Effector memory CD4-positive, alpha-beta T cell (primary cell): ENCODE measurements around the gene ERVW-1.
"Not testable (repeated sequence)": the region's sequence is repeated elsewhere in the genome, so short reads cannot be mapped to it uniquely, and the experiment has no call there.

Source experiments
- DNase-seq, 3 donors: peaks; one replicate each; pipeline ENCODE4 v3.0.0-alpha.2; 2020
- H3K27ac ChIP-seq: 2 replicates; pipeline ENCODE4 v1.7.0; 2013; ENCODE audit warnings: mild to moderate bottlenecking, low read length, moderate library complexity; ENCODE audit not compliant: insufficient read depth, poor library complexity, severe bottlenecking
- H3K27me3 ChIP-seq: replicated peaks from 2 replicates; pipeline ENCODE4 v1.7.0; 2013; ENCODE audit warnings: mild to moderate bottlenecking, low read length; ENCODE audit not compliant: insufficient read depth, control insufficient read depth, poor library complexity, severe bottlenecking
- H3K36me3 ChIP-seq: 2 replicates; pipeline ENCODE4 v1.7.0; 2013; ENCODE audit warnings: mild to moderate bottlenecking, low read length, moderate library complexity; ENCODE audit not compliant: control insufficient read depth, insufficient read depth
- H3K4me1 ChIP-seq: 2 replicates; pipeline ENCODE4 v1.7.0; 2013; ENCODE audit warnings: low read length, mild to moderate bottlenecking; ENCODE audit not compliant: control insufficient read depth, insufficient read depth, poor library complexity, severe bottlenecking
- H3K4me3 ChIP-seq: 2 replicates; pipeline ENCODE4 v1.7.0; 2013; ENCODE audit warnings: low read length, low read depth, mild to moderate bottlenecking; ENCODE audit not compliant: insufficient read depth, poor library complexity, severe bottlenecking
- H3K9me3 ChIP-seq: 2 replicates; pipeline ENCODE4 v1.7.0; 2013; ENCODE audit warnings: mild to moderate bottlenecking, low read length, moderate library complexity; ENCODE audit not compliant: control insufficient read depth

Gene ERVW-1

GRCh38 chr7:92456236-92456635 lies 21.5 kb downstream of the ERVW-1 start:
- no peaks in the 10 kb centered on the region for H3K27me3 ChIP-seq
- no peak for DNase-seq
- peaks cover 29% of the 10 kb centered on the region for H3K36me3 ChIP-seq
- H3K9me3 ChIP-seq: no peaks in the 10 kb centered on the region
- no peak overlapping the region for H3K27ac ChIP-seq
- H3K4me3 ChIP-seq: no peak overlapping the region
- no peaks in the 10 kb centered on the region for H3K4me1 ChIP-seq

DNA sequence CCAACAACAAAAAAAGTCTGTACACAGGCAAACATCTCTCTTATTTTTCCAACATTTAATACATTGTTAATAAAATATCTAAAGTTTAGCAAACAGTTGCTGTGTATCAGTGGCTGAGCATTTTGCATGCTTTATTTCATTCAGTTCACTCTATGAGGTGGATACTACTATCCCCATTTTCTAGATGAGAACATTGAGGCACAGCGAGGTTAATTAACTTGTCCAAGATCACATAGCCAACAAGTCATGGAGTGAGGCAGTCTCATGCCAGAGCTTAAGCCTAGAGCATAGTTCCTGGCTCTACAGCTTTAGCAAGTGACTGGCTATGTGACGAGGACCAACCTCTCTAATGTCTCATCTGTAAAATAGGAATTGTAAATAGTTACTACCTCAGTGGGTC lies 26.1 kb downstream of the ERVW-1 start:
- Histone ChIP-seq H3K4me3 (no peak overlapping the region), H3K9me3 (no peaks in the 10 kb centered on the region), H3K36me3 (peaks cover 27% of the 10 kb centered on the region), H3K27me3 (no peaks in the 10 kb centered on the region), H3K4me1 (peaks cover 7% of the 10 kb centered on the region), H3K27ac (no peak overlapping the region)
- no peak for DNase-seq

- Histone ChIP-seq H3K36me3 (no peaks in the 10 kb centered on the region), H3K9me3 (no peaks in the 10 kb centered on the region), H3K4me1 (peaks cover 7% of the 10 kb centered on the region), H3K27me3 (no peaks in the 10 kb centered on the region), H3K4me3 (peak overlapping the region; percentile 96), H3K27ac (peak overlapping the region; percentile 91)
- DNase-seq: peak; percentile 22 to 53 (median 44)
These were observed 29.5 kb downstream of the ERVW-1 start for GRCh38 chr7:92448205-92448747.

- H3K27ac ChIP-seq: peak within 1 kb of the TSS; percentile 91
- peak; percentile 61 to 75 (median 63) for DNase-seq
- no peaks in the 10 kb centered on the region for H3K9me3 ChIP-seq
- no peaks in the 10 kb centered on the region for H3K36me3 ChIP-seq
- peaks cover 7% of the 10 kb centered on the region for H3K4me1 ChIP-seq
- H3K4me3 ChIP-seq: peak within 1 kb of the TSS; percentile 96
- no peaks in the 10 kb centered on the region for H3K27me3 ChIP-seq
These were observed 30.2 kb downstream of the ERVW-1 start, which contains the start of gene GATAD1 for GRCh38 chr7:92447345-92448204. TSS of gene GATAD1 (plus strand) at chr7:92447482. CDS start at chr7:92447730, 248 bp downstream.

DNA sequence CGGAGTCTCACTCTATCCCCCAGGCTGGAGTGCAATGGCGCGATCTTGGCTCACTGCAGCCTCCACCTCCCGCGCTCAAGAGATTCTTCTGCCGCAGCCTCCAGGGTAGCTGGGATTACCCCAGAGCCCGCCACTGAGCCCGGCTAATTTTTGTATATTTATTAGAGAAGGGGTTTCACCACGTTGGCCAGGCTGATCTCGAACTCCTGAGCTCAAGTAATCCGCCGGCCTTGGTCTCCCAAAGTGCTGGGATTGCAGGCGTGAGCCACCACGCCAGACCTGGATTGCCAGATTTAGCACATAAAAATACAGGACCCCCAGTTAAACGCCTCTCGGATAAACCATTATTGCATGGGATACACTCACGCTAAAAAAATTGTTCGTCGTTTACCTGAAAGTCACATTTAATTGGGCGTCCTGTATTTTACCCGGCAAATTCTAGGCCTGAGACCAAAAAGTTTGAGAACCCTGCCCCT lies 30.8 kb downstream of the ERVW-1 start:
- Histone ChIP-seq H3K27ac (peak overlapping the region; percentile 91), H3K27me3 (no peaks in the 10 kb centered on the region), H3K9me3 (no peaks in the 10 kb centered on the region), H3K4me1 (peaks cover 7% of the 10 kb centered on the region), H3K4me3 (peak overlapping the region; percentile 96), H3K36me3 (no peaks in the 10 kb centered on the region)
- no peak for DNase-seq

DNA sequence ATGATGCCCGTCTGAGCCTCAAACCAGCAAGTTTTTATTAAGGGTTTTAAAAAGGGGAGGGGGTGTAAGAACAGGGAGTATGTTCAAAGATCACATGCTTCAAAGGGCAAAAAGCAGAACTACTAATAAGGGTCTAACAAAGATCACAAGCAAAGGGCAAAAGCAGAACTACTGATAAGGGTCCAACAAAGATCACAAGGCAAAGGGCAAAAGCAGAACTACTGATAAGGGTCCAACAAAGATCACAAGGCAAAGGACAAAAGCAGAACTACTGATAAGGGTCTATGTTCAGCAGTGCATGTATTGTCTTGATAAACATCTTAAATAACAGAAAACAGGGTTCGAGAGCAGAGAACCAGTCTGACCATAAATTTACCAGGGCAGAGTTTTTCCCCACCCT lies 35.0 kb downstream of the ERVW-1 start:
- not testable (repeated sequence) for H3K36me3 ChIP-seq, H3K27ac ChIP-seq, DNase-seq, H3K27me3 ChIP-seq, H3K4me1 ChIP-seq, H3K4me3 ChIP-seq, H3K9me3 ChIP-seq

- H3K27ac ChIP-seq: no peak overlapping the region
- no peak overlapping the region for H3K4me3 ChIP-seq
- no peaks in the 10 kb centered on the region for H3K27me3 ChIP-seq
- no peaks in the 10 kb centered on the region for H3K9me3 ChIP-seq
- no peaks in the 10 kb centered on the region for H3K36me3 ChIP-seq
- no peaks in the 10 kb centered on the region for H3K4me1 ChIP-seq
- no peak for DNase-seq
These were observed 39.7 kb downstream of the ERVW-1 start for GRCh38 chr7:92437956-92438491.

DNA sequence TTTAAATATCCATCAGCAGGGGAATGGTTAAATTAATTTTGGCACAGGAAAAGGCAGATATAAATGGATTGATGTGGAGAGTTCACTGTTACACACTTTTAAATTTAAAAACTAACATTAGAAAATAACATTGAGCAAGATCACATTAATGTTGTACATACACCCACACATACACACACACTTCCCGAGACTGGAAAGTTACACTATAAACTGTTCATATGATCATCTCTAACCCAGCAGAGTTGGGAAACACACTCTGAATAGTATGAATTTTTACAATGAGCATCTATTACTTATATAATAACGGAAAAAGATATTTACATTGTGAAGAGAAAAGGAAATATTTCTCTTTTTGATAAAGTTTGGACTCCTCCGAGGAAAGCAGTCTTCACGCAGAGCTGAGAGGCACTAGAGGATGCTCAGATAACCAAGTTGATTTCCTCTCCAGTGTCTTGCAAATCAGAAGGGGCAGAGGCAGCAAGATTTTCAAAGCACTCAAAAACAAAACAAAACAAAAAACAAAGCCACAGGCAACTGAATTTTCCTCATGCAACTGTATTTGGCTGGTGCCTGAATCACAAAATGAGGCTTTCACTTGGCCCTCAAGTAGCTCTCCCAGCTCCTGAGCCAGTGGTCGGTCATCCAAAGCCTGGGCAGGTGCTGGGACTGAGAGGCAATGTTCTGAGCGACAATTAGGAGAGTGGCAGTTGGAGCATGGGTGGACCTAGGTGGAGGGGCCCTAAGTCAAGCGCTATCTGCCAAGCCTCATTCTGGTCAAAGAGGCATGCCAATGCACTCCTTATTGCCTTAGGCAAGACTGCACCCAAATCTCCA lies 40.9 kb downstream of the ERVW-1 start:
- DNase-seq: no peak
- Histone ChIP-seq H3K9me3 (no peaks in the 10 kb centered on the region), H3K4me1 (no peaks in the 10 kb centered on the region), H3K27ac (no peak overlapping the region), H3K36me3 (no peaks in the 10 kb centered on the region), H3K27me3 (no peaks in the 10 kb centered on the region), H3K4me3 (no peak overlapping the region)

DNA sequence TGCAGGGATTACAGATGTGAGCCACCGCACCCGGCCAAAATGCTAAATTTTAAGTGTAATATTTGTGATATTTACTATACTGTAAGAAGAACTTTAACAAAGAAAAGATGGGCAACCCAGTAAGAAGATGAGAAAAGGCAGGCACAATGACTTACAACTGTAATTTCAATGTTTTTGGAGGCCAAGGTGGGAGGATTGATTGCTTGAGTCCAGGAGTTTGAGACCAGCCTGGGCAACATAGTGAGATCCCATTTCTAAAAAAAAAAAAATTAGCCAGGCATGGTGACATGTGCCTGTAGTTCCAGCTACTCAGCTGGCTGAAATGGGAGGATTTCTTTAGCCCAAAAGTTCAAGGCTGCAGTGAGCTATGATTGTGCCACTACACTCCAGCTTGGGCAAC lies 42.2 kb downstream of the ERVW-1 start:
- no peaks in the 10 kb centered on the region for H3K27me3 ChIP-seq
- H3K4me1 ChIP-seq: no peaks in the 10 kb centered on the region
- H3K27ac ChIP-seq: no peak overlapping the region
- no peak overlapping the region for H3K4me3 ChIP-seq
- no peaks in the 10 kb centered on the region for H3K9me3 ChIP-seq
- no peaks in the 10 kb centered on the region for H3K36me3 ChIP-seq
- DNase-seq: no peak
